GM18519 (cell line): ENCODE data around the gene KLHL25.

Experiments used
- ATAC-seq: cut with Tn5 transposase; IDR thresholded peaks from one replicate; pipeline ENCODE4 v1.9.1; 2021; ENCODE audit warnings: mild to moderate bottlenecking, moderate library complexity; ENCODE audit not compliant: unreplicated experiment, low FRiP score

The KLHL25 gene

GRCh38 chr15:85723960-85724945 lies 70.5 kb downstream of the KLHL25 start:
- no peak for ATAC-seq

DNA sequence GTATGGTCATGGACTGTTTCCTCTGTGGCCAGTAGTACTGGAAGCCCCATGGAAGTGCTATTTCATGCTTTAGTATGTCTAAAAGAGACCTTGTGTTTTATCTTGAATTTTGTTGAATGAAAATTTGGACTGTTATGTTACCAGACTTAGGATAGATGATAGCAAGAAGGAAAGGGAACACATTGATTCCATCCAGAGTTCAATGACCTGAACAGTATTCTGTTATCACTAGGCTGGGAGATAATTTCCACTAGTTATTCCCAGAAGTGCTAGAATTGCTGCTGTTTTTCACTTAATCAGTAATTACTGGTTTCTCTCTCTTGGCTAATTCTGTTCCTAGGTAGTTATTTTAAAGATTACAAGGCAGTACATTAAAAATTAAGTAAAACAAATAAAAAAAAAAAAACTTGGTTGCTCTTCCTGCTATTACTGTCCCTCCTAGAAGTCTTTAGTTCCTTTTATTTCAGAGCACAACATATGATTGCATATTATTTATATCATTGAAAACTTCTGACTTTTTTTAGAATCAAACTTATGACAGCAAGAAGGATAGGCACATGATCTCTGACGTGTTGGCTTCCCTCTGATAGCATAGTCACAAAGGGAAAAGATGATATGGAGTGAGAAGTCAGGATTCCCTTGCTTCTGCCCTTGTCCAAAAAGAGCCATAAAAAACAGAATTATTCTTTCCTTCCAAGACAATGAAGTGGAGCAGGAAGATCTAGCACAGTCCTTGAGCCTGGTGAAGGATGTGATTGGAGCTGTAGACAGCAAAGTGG lies 72.2 kb downstream of the KLHL25 start:
- no peak for ATAC-seq

GRCh38 chr15:85718981-85719380 lies 75.7 kb downstream of the KLHL25 start:
- ATAC-seq, result no peak

DNA sequence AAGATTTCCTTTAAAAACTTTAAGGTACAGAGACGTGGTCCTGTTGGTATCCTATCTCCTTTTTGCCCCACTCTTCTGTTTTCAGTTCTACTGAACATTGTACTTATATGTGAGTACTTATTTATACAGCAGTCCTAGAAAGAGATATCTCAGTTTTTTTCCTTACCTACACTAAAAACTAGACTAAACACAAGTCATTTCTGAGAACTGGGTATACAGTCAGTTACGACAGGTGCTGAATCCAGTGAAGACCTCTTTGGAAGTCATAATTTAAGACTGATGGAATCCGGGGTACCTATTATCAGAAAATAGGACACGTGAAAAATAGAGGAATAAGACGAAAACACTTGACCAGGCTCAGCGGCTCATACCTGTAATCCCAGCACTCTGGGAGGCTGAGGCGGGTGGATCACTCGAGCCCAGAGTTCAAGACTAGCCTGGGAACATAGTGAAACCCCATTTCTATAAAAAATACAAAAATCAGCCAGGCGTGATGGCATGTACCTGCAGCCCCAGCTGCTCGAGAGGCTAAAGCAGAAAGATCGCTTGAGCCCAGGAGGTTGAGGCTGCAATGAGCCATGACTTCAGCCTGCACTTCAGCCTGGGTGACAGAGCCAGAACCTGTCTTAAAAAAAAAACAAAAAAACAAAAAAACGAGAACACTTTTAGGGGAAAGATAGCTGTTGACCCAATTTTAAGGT lies 76.3 kb downstream of the KLHL25 start:
- ATAC-seq, result peak; percentile 60

DNA sequence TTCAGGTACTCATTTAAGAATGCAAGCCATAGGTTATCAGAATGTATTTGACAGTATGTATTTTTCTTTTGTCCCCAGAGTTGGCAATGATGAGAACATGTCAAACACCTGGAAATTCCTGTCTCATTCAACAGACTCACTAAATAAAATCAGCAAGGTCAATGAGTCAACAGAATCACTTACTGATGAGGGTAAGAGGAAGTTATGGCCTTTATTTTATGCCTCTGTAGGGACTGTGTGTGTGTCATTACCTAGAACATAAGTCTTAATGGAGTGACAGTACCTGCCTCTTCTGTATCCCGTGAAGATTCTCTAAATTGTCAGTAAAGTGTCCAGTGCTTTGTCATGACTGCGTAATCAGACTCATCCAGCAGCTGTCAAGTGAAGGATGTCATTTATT lies 77.5 kb downstream of the KLHL25 start:
- no peak for ATAC-seq

DNA sequence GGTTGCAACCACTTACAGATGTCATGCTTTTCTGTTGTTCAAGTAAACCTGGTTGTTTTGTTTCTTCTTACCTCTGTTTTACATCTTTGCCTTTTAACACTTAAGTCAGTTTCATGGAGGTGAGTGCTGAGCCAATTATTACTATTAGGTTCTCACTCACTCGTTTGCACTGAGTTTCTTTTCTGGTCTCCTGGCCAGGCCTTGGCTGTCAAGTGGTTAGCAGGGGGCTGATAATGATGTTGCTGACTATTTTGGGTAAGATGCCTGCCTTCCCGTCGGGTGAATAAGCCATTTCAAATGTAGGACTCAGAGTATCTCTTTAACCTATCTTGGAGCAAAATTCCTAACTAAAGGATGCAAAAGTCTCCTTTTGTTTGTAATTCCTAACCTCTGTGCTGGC lies 78.5 kb downstream of the KLHL25 start:
- no peak for ATAC-seq

DNA sequence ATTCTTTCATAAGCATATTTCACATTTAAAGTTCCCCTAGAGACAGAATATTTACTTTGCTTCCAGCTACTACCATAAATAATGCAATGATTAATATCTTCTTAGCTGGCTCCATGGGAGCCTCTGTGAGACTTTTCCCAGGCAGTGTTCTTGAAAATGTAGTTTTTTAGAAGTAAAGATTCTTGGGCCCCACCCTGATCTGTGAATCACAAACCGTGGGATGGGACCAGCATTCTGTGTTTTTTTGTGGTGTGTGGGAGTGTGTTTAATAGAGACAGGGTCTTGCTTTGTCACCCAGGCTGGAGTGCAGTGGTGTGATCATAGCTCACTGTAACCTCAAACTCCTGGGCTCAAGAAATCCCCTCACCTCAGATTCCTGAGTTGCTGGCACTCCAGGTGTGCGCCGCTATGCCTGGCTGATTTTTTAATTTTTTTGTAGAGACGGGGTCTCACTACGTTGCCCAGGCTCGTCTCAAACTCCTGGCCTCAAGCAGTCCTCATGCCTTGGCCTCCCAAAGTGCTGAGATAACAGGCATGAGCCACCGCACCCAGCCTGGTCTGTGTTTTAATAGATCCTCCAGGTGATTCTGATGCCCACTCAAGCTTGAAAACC lies 83.0 kb downstream of the KLHL25 start:
- no peak for ATAC-seq

DNA sequence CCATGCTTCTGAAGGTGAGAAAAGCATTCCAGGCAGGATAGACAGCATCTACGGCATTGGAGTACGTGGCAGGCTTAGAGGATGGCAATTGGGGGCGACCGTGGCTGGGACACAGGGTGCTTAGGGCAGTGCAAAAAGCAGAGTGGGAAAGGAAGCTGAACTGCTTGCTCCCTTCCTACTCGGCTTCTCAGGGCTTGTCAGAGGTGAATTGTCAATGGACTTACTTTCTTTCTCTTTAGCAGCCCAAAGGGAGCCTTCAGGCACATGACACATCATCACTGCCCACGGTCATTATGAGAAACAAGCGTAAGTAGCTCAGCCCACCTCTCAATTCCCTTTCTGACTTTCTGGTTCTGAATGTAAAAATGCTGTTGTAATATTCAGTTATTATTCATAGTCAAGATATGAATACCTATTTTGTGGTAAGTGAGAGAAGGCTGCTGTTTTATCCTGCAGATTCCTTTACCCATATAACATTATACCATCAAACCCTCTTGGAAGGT lies 84.3 kb downstream of the KLHL25 start:
- ATAC-seq, result peak; percentile 47
